Breast epithelium (tissue), 4 donors: ENCODE data around the gene VANGL1. TPM values are rescaled to one million over a fixed set of nuclear protein-coding genes. Genes with fewer than 3 reads are reported as not detected.

Source experiments
- DNase-seq, 2 donors: peaks; one replicate each; pipeline ENCODE4 v3.0.0-alpha.2; 2019; ENCODE audit warnings: low spot score in 2 of 2
- H3K27ac ChIP-seq, 2 donors: fragments of 200-600 bp; sonication (generic) in 1 of 2; one replicate each; pipeline ENCODE4 v1.5.1; 2016 to 2019; ENCODE audit warnings: mild to moderate bottlenecking in 1 of 2
- H3K27me3 ChIP-seq, 2 donors: fragments of 200-600 bp; sonication (generic) in 1 of 2; one replicate each; pipeline versions ENCODE4 v1.5.1 to v1.6.0; 2017 to 2019; ENCODE audit warnings: control low read depth in 1 of 2, mild to moderate bottlenecking in 1 of 2
- H3K36me3 ChIP-seq: fragments of 200-600 bp; one replicate; pipeline ENCODE4 v1.5.1; 2019
- H3K4me1 ChIP-seq, 2 donors: fragments of 200-600 bp; sonication (generic); one replicate each; pipeline ENCODE4 v1.5.1; 2016 to 2019; ENCODE audit warnings: control low read depth in 1 of 2
- H3K4me3 ChIP-seq, 3 donors: fragments of 200-600 bp; sonication (generic); 1 replicate in 2 of 3; 2 replicates in 1 of 3; pipeline ENCODE4 v1.5.1; 2016 to 2019; ENCODE audit warnings: mild to moderate bottlenecking in 3 of 3, moderate library complexity in 2 of 3
- H3K9me3 ChIP-seq, 2 donors: fragments of 200-600 bp; sonication (generic) in 1 of 2; one replicate each; pipeline ENCODE4 v1.5.1; 2016 to 2019; ENCODE audit warnings: control low read depth in 1 of 2
- POLR2A ChIP-seq: fragments of 450-650 bp; IDR thresholded peaks from one replicate; pipeline ENCODE4 v1.6.1; 2016; ENCODE audit warnings: antibody characterized with exemption, mild to moderate bottlenecking, moderate library complexity
- POLR2AphosphoS5 ChIP-seq, 3 donors: sonication (generic); formaldehyde crosslinking; IDR thresholded peaks; one replicate each; pipeline ENCODE4 v1.6.1; 2017; ENCODE audit warnings: antibody characterized with exemption in 3 of 3
- intact Hi-C: fragments of 100-400 bp; cut with DNase I; formaldehyde crosslinking; loops from one replicate; pipeline ENCODE4 v1.15.1; 2023; ENCODE audit warnings: low total_unique reads
- total RNA-seq, 3 donors: library from RNA; depleted of rRNA; stranded (reverse); fragments of >200 nt; gene quantifications; one replicate each; pipeline ENCODE4 v1.1.0, GENCODE V29; 2016
- TF ChIP-seq, protein P1 (sequence below), 3 donors: fragments of 450-650 bp; IDR thresholded peaks; one replicate each; pipeline ENCODE4 v1.5.1; 2016 to 2017; ENCODE audit warnings: antibody characterized with exemption in 3 of 3, mild to moderate bottlenecking in 3 of 3, moderate library complexity in 3 of 3

The VANGL1 gene
- total RNA-seq, 3 donors from 2014 or later: 6.6 to 7.5 (median 7.5) TPM

DNA sequence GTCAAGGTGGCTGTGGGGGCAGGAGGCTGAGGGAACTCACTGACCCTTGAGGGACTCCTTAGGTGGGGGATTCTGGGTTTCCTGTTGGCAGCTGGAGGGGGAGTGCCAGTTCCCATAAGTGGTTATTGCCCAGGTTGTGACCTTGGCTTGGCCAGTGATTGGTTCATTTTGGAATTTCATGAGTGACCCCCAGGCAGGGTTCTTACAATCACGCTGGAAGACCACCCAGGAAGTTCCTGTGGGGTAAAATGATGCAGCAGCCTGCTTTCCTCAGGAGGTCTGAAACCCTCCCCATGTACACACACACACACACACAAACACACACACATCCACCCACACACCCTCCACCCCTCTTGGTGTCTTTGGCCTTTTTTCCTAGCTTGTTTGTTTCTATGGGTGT, 16.9 kb downstream of the VANGL1 start:
- H3K4me3 ChIP-seq: no peak overlapping the region
- no peaks in the 10 kb centered on the region for H3K36me3 ChIP-seq
- no peaks in the 10 kb centered on the region for H3K27me3 ChIP-seq
- no peak overlapping the region for H3K27ac ChIP-seq
- no peaks in the 10 kb centered on the region for H3K4me1 ChIP-seq
- no peak for DNase-seq
- intact Hi-C loops: no loop called here
- no peaks in the 10 kb centered on the region for H3K9me3 ChIP-seq
- TF ChIP-seq POLR2A (no peak), POLR2AphosphoS5 (IDR thresholded peaks at IDR 0.05) (no peak)
- TF ChIP-seq, protein P1, sequence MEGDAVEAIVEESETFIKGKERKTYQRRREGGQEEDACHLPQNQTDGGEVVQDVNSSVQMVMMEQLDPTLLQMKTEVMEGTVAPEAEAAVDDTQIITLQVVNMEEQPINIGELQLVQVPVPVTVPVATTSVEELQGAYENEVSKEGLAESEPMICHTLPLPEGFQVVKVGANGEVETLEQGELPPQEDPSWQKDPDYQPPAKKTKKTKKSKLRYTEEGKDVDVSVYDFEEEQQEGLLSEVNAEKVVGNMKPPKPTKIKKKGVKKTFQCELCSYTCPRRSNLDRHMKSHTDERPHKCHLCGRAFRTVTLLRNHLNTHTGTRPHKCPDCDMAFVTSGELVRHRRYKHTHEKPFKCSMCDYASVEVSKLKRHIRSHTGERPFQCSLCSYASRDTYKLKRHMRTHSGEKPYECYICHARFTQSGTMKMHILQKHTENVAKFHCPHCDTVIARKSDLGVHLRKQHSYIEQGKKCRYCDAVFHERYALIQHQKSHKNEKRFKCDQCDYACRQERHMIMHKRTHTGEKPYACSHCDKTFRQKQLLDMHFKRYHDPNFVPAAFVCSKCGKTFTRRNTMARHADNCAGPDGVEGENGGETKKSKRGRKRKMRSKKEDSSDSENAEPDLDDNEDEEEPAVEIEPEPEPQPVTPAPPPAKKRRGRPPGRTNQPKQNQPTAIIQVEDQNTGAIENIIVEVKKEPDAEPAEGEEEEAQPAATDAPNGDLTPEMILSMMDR (IDR thresholded peaks at IDR 0.05): no peak

DNA sequence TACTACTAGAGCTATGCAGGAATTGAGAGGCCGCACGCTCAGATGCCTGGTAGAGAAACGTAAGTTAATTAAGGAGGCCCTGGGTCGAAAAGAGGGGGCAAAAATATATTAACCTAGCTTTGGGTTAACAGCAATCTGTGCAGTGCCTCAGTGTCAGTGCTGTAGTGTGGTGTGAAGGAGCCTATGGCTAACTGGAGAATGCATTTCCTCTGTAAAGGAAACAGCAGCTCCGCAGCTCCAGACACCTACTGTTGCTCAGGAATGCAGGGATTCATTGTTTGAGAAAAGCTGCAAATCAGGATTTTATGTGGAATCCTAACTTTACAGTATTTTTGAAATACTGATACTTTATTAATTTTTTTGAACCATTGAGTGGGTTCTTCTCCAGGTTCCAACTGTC, 18.4 kb downstream of the VANGL1 start:
- Histone ChIP-seq H3K27me3 (no peaks in the 10 kb centered on the region), H3K36me3 (no peaks in the 10 kb centered on the region), H3K4me1 (peaks cover 0 to 3% of the 10 kb centered on the region in 2 donors), H3K9me3 (no peaks in the 10 kb centered on the region), H3K27ac (no peak overlapping the region), H3K4me3 (no peak overlapping the region)
- no peak for DNase-seq
- intact Hi-C loops: no loop called here
- no peak for TF ChIP-seq POLR2A
- TF ChIP-seq POLR2AphosphoS5 (IDR thresholded peaks at IDR 0.05): no peak
- TF ChIP-seq, protein P1 (IDR thresholded peaks at IDR 0.05): no peak

DNA sequence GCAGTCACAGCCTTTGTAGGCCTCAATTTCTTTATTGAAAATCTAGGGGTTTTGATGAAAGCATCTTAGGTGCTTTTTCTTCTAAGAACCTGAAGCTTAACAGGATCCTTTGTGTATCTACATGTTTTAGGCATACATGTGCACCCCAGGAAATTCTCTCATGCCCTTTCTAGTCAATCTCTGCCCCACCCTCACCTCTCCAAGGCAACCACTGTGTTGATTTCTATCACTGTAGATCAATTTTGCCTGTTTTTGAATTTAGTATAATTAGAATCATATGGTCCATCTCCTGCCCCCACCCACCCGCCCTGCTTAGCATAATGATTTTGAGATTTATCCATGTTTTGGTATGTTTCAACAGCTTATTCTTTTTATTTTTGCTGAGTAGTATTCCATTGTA, 19.4 kb downstream of the VANGL1 start:
- H3K4me1 ChIP-seq: peaks cover 0 to 9% of the 10 kb centered on the region in 2 donors
- TF ChIP-seq, protein P1 (IDR thresholded peaks at IDR 0.05): no peak
- TF ChIP-seq POLR2A (no peak), POLR2AphosphoS5 (IDR thresholded peaks at IDR 0.05) (no peak)
- no peaks in the 10 kb centered on the region for H3K9me3 ChIP-seq
- intact Hi-C loops: no loop called here
- no peaks in the 10 kb centered on the region for H3K27me3 ChIP-seq
- no peak for DNase-seq
- no peak overlapping the region for H3K27ac ChIP-seq
- H3K36me3 ChIP-seq: no peaks in the 10 kb centered on the region
- no peak overlapping the region for H3K4me3 ChIP-seq

GRCh38 chr1:115665319-115666096, 23.7 kb downstream of the VANGL1 start:
- H3K27me3 ChIP-seq: no peaks in the 10 kb centered on the region
- TF ChIP-seq, protein P1 (IDR thresholded peaks at IDR 0.05): no peak
- no peak for TF ChIP-seq POLR2A
- TF ChIP-seq POLR2AphosphoS5 (IDR thresholded peaks at IDR 0.05): no peak
- H3K36me3 ChIP-seq: no peaks in the 10 kb centered on the region
- intact Hi-C loops: no loop called here
- peak in 1 of 2 donors; percentile 27 for DNase-seq
- H3K9me3 ChIP-seq: no peaks in the 10 kb centered on the region
- H3K27ac ChIP-seq: no peak overlapping the region
- no peak overlapping the region for H3K4me3 ChIP-seq
- peaks cover 0 to 14% of the 10 kb centered on the region in 2 donors for H3K4me1 ChIP-seq

- H3K27ac ChIP-seq: no peak overlapping the region
- no peaks in the 10 kb centered on the region for H3K9me3 ChIP-seq
- intact Hi-C loops: no loop called here
- H3K4me3 ChIP-seq: no peak overlapping the region
- DNase-seq: no peak
- H3K27me3 ChIP-seq: no peaks in the 10 kb centered on the region
- TF ChIP-seq, protein P1 (IDR thresholded peaks at IDR 0.05): no peak
- TF ChIP-seq POLR2A (no peak), POLR2AphosphoS5 (IDR thresholded peaks at IDR 0.05) (no peak)
- H3K4me1 ChIP-seq: peaks cover 0 to 14% of the 10 kb centered on the region in 2 donors
- no peaks in the 10 kb centered on the region for H3K36me3 ChIP-seq
These were observed 24.4 kb downstream of the VANGL1 start for GRCh38 chr1:115666206-115666605.
